MCF 10A (cell line): ENCODE measurements around the gene NOX5. TPM values are rescaled to one million over a fixed set of nuclear protein-coding genes. Genes with fewer than 3 reads are reported as not detected.

Experiments used
- BruUV-seq: library from RNA; stranded (reverse); fragments of 400-500 nt; replicated peaks from 2 replicates; lab custom pipeline; 2021; lab: Mats Ljungman, UMichigan
- CTCF ChIA-PET: fragments of 300-600 bp; sonication (Branson Sonifier 250); formaldehyde crosslinking; extraction: SDS; loops from one replicate; lab custom pipeline; 2021; ENCODE audit warnings: antibody characterized with exemption, inconsistent platforms; lab: Yijun Ruan, JAX
- POLR2A ChIA-PET: fragments of 300-600, 350-650 bp; sonication (Branson Sonifier 250); formaldehyde crosslinking; extraction: SDS; loops from one replicate; lab custom pipeline; 2020; ENCODE audit warnings: antibody characterized with exemption, inconsistent platforms; lab: Yijun Ruan, JAX
- DNase-seq: peaks from one replicate; pipeline ENCODE4 v3.0.0-alpha.2; 2018; ENCODE audit not compliant: unreplicated experiment
- H3K27ac Mint-ChIP-seq: one replicate; pipeline ENCODE4 v1.8.0; 2022; ENCODE audit warnings: mild to moderate bottlenecking, low read depth, mixed read lengths; ENCODE audit not compliant: unreplicated experiment
- H3K27me3 Mint-ChIP-seq: one replicate; pipeline ENCODE4 v1.8.0; 2022; ENCODE audit warnings: mixed read lengths; ENCODE audit not compliant: insufficient read depth, unreplicated experiment
- H3K36me3 Mint-ChIP-seq: one replicate; pipeline ENCODE4 v1.8.0; 2022; ENCODE audit warnings: mild to moderate bottlenecking, moderate library complexity, mixed read lengths; ENCODE audit not compliant: insufficient read depth, unreplicated experiment
- H3K4me1 Mint-ChIP-seq: one replicate; pipeline ENCODE4 v1.8.0; 2022; ENCODE audit warnings: mixed read lengths; ENCODE audit not compliant: insufficient read depth, unreplicated experiment
- H3K4me3 Mint-ChIP-seq: one replicate; pipeline ENCODE4 v1.8.0; 2022; ENCODE audit warnings: mild to moderate bottlenecking, moderate library complexity, mixed read lengths; ENCODE audit not compliant: unreplicated experiment
- H3K9me3 Mint-ChIP-seq: one replicate; pipeline ENCODE4 v1.8.0; 2022; ENCODE audit warnings: mixed read lengths; ENCODE audit not compliant: unreplicated experiment
- intact Hi-C: fragments of 100-400 bp; cut with micrococcal nuclease; formaldehyde crosslinking; loops from 2 replicates; pipeline ENCODE4 v1.14.1; 2022
- total RNA-seq: library from RNA; stranded (reverse); gene quantifications from 2 replicates; pipeline ENCODE4 v1.2.3, GENCODE V29; 2022
- TF ChIP-seq, protein P1 (sequence below): fragments of 200-600 bp; IDR thresholded peaks from one replicate; pipeline ENCODE4 v1.8.0; 2022; ENCODE audit warnings: antibody characterized with exemption, mild to moderate bottlenecking; ENCODE audit not compliant: unreplicated experiment

The NOX5 gene
- total RNA-seq, 1 experiment from 2014 or later = 1.4 TPM

DNA sequence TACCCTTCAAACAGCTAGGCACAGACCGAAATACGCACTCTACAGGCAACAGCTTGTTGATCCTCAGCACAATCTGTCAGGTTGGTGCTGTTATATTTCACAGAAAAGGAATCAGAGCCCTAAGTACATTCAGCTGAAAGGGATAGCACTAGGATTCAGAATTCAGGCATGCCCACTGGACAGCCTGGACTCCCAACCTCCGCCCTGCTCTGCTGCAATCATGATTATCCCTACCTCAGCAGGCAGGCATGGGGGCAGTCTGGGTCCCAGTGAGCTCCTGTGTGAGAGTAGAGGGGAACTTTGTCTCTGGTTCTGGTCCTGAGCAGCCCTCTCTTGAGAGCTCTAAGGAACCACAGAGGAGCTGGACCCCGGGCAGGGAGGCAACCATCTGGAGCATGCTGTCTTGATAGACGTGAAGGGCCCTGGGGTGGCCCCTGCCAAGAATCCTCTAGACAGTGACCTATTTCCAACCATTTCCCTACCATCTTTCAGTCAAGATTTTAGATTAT lies 23.4 kb upstream of the NOX5 start:
- H3K9me3 Mint-ChIP-seq = no peaks in the 10 kb centered on the region
- H3K4me1 Mint-ChIP-seq = peaks cover 32% of the 10 kb centered on the region
- H3K27ac Mint-ChIP-seq = peak overlapping the region; percentile 81
- CTCF ChIA-PET = interaction anchor here (0.6 to 1.4 kb wide), 3 partner anchors 17 to 436 kb away, joined by 3 to 6 read pairs (median 4); no protein-coding TSS in a partner anchor
- BruUV-seq = no TSS peak
- intact Hi-C loops = no loop called here
- H3K27me3 Mint-ChIP-seq = no peaks in the 10 kb centered on the region
- POLR2A ChIA-PET = interaction anchor here (0.6 to 1.3 kb wide), 7 partner anchors 12 to 512 kb away, joined by 3 read pairs; no protein-coding TSS in a partner anchor
- H3K36me3 Mint-ChIP-seq = no peaks in the 10 kb centered on the region
- no peak overlapping the region for H3K4me3 Mint-ChIP-seq
- TF ChIP-seq, protein P1, sequence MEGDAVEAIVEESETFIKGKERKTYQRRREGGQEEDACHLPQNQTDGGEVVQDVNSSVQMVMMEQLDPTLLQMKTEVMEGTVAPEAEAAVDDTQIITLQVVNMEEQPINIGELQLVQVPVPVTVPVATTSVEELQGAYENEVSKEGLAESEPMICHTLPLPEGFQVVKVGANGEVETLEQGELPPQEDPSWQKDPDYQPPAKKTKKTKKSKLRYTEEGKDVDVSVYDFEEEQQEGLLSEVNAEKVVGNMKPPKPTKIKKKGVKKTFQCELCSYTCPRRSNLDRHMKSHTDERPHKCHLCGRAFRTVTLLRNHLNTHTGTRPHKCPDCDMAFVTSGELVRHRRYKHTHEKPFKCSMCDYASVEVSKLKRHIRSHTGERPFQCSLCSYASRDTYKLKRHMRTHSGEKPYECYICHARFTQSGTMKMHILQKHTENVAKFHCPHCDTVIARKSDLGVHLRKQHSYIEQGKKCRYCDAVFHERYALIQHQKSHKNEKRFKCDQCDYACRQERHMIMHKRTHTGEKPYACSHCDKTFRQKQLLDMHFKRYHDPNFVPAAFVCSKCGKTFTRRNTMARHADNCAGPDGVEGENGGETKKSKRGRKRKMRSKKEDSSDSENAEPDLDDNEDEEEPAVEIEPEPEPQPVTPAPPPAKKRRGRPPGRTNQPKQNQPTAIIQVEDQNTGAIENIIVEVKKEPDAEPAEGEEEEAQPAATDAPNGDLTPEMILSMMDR = no peak
- DNase-seq = no peak

DNA sequence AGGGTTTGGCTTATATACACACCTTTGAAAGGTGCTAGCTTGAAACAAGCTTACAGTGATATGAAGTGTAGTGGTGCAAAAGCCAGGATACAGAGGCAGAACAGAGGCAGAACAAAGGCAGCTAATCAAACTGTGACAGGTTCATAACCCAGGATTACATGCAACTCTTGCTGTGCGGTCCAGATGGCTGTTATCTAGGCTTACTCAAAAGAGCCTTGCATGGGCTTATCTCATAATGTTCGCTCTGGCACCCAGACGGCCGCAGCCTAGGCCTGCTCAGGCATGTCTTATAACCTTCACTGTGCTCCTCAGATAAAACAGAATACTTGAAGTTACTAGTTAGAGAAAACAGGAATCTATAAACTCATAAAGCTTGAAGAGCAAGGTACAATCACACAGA lies 22.8 kb upstream of the NOX5 start:
- H3K4me1 Mint-ChIP-seq = peaks cover 32% of the 10 kb centered on the region
- intact Hi-C loops = no loop called here
- DNase-seq = no peak

DNA sequence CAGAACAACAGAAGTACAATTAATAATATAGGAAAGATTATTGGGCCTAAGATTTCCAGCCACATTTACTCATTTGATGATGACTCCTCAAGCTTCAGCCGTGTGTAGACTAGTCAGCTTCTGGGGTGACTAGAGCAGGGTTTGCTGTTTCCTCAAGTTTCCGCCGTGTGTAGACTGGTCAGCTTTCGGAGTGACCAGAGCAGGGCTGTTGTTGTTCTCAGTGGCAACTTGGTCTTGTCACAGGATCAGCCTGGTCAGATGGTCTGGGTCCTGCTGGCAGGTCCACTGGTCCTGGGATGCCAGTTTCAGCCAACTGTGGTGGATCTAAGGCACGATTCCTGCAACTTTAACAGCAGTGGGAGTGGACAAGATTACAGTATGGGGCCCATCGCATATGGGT lies 21.8 kb upstream of the NOX5 start:
- DNase-seq = no peak
- no TSS peak for BruUV-seq
- Mint-ChIP-seq H3K27ac (peak overlapping the region; percentile 81), H3K27me3 (no peaks in the 10 kb centered on the region), H3K4me1 (peaks cover 32% of the 10 kb centered on the region), H3K4me3 (no peak overlapping the region), H3K9me3 (no peaks in the 10 kb centered on the region), H3K36me3 (no peaks in the 10 kb centered on the region)
- intact Hi-C loops = no loop called here
- TF ChIP-seq, protein P1 = no peak
- ChIA-PET POLR2A (interaction anchor here (0.6 to 0.9 kb wide), 3 partner anchors 34 to 457 kb away, joined by 3 read pairs; no protein-coding TSS in a partner anchor), CTCF (no interaction called here)

More for the DNA sequence above, 22.8 kb upstream of the NOX5 start:
- BruUV-seq = no TSS peak
- POLR2A ChIA-PET = interaction anchor here (0.6 to 1.3 kb wide), 11 partner anchors 13 to 512 kb away, joined by 3 read pairs; no protein-coding TSS in a partner anchor
- peak overlapping the region; percentile 81 for H3K27ac Mint-ChIP-seq
- no peaks in the 10 kb centered on the region for H3K36me3 Mint-ChIP-seq
- CTCF ChIA-PET = interaction anchor here (0.6 kb wide), 2 partner anchors 18 to 53 kb away, joined by 3 to 6 read pairs; no protein-coding TSS in a partner anchor
- H3K4me3 Mint-ChIP-seq = no peak overlapping the region
- TF ChIP-seq, protein P1 = no peak
- no peaks in the 10 kb centered on the region for H3K9me3 Mint-ChIP-seq
- H3K27me3 Mint-ChIP-seq = no peaks in the 10 kb centered on the region

DNA sequence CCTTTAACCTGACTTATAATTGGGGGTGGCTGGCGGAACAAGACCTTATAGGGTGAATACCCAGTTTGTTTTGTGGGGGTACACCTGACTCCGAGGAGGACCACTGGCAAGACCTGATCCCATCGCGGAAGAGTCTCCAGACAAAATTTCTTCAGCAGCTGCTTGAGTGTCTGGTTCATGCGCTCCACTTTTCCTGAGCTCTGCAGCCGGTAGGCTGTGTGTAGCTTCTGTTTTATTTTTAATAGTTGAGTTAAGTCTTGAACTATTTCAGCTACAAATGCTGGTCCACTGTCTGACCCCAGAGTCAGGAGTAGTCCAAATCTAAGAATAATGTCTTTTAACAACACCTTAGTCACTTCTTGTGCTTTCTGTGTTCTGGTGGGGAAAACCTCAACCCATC lies 21.2 kb upstream of the NOX5 start:
- intact Hi-C loops = no loop called here
- no TSS peak for BruUV-seq
- POLR2A ChIA-PET = interaction anchor here (0.6 kb wide), 1 partner anchor 61 kb away, joined by 3 read pairs; no protein-coding TSS in a partner anchor
- no peak overlapping the region for H3K4me3 Mint-ChIP-seq
- H3K36me3 Mint-ChIP-seq = no peaks in the 10 kb centered on the region
- CTCF ChIA-PET = interaction anchor here (0.6 kb wide), 1 partner anchor 561 kb away, joined by 3 read pairs; no protein-coding TSS in a partner anchor
- H3K27me3 Mint-ChIP-seq = no peaks in the 10 kb centered on the region
- H3K4me1 Mint-ChIP-seq = peaks cover 36% of the 10 kb centered on the region
- H3K9me3 Mint-ChIP-seq = no peaks in the 10 kb centered on the region
- TF ChIP-seq, protein P1 = no peak
- no peak for DNase-seq
- no peak overlapping the region for H3K27ac Mint-ChIP-seq
